B cell (primary cell): Measurements from ENCODE around the gene TSPAN16. TPM values are rescaled to one million over a fixed set of nuclear protein-coding genes. Genes with fewer than 3 reads are reported as not detected.

Source experiments
- ATAC-seq: fragments of 200-7000 bp; cut with Tn5 transposase; one replicate; pipeline ENCODE4 v1.10.0; 2021; ENCODE audit warnings: low read depth, mild to moderate bottlenecking, moderate number of reproducible peaks, moderate library complexity
- CTCF ChIA-PET: fragments of 350-600 bp; sonication (Branson Sonifier 250); formaldehyde crosslinking; loops from one replicate; lab custom pipeline; 2021; ENCODE audit warnings: antibody characterized with exemption, inconsistent platforms; lab: Charles Lee
- POLR2A ChIA-PET: fragments of 350-600 bp; sonication (Branson Sonifier 250); formaldehyde crosslinking; loops from one replicate; lab custom pipeline; 2021; ENCODE audit warnings: antibody characterized with exemption; lab: Charles Lee
- DNase-seq: peaks from one replicate; pipeline ENCODE4 v3.0.0; 2013
- H2AFZ ChIP-seq: 2 replicates; pipeline ENCODE4 v1.6.1; 2012; ENCODE audit warnings: mild to moderate bottlenecking, low read depth, low read length; ENCODE audit not compliant: insufficient read depth, poor library complexity, severe bottlenecking
- H3K27ac ChIP-seq, 2 donors: 1 replicate in 1 of 2; 2 replicates in 1 of 2; pipeline ENCODE4 v1.5.1; 2012 to 2013; ENCODE audit warnings: low read length in 2 of 2, mild to moderate bottlenecking in 2 of 2, moderate library complexity in 1 of 2
- H3K27me3 ChIP-seq, 4 experiments: fragments of 200-600 bp in 1 of 4; sonication (generic) in 1 of 4; replicated peaks in 1 of 4; 1 replicate in 2 of 4; 2 replicates in 2 of 4; pipeline versions ENCODE4 v1.6.1 to v1.7.0; 2013 to 2016; ENCODE audit warnings: low read length in 3 of 4, mild to moderate bottlenecking in 2 of 4, mixed read lengths in 1 of 4, moderate library complexity in 1 of 4; ENCODE audit not compliant: insufficient read depth in 4 of 4, control insufficient read depth in 3 of 4; ENCODE audit errors: control extremely low read depth in 1 of 4
- H3K36me3 ChIP-seq, 2 experiments: replicated peaks in 1 of 2; 1 replicate in 1 of 2; 2 replicates in 1 of 2; pipeline versions ENCODE4 v1.6.1 to v1.7.1; 2013; ENCODE audit warnings: low read length in 1 of 2; ENCODE audit not compliant: insufficient read depth in 2 of 2, control insufficient read depth in 1 of 2; ENCODE audit errors: control extremely low read depth in 1 of 2, extremely low read depth in 1 of 2
- H3K4me1 ChIP-seq, 2 donors: fragments of 200-600 bp in 1 of 2; sonication (generic) in 1 of 2; 1 replicate in 1 of 2; 2 replicates in 1 of 2; pipeline versions ENCODE4 v1.5.1 to v1.6.1; 2013 to 2017; ENCODE audit warnings: low read length in 2 of 2; ENCODE audit not compliant: control insufficient read depth in 2 of 2, insufficient read depth in 2 of 2
- H3K4me2 ChIP-seq: replicated peaks from 2 replicates; pipeline ENCODE3; 2012; ENCODE audit warnings: mild to moderate bottlenecking, low read depth, low read length; ENCODE audit not compliant: poor library complexity, severe bottlenecking
- H3K4me3 ChIP-seq, 5 experiments: fragments of 200-600 bp in 1 of 5; sonication (generic) in 1 of 5; 1 replicate in 3 of 5; 2 replicates in 2 of 5; pipeline versions ENCODE4 v1.5.1 to v1.7.0; 2011 to 2016; ENCODE audit warnings: low read length in 4 of 5, mild to moderate bottlenecking in 4 of 5, low read depth in 2 of 5, control low read depth in 1 of 5, moderate library complexity in 1 of 5; ENCODE audit not compliant: insufficient read depth in 1 of 5; ENCODE audit errors: control extremely low read depth in 1 of 5, extremely low read depth in 1 of 5
- H3K79me2 ChIP-seq: fragments of 200-600 bp; sonication (generic); one replicate; pipeline ENCODE4 v1.6.0; 2016; ENCODE audit warnings: low read length; ENCODE audit not compliant: control insufficient read depth, insufficient read depth
- H3K9ac ChIP-seq: fragments of 200-600 bp; sonication (generic); 2 replicates; pipeline ENCODE4 v1.6.1; 2017; ENCODE audit warnings: mild to moderate bottlenecking, low read length, moderate library complexity
- H3K9me3 ChIP-seq, 3 donors: one replicate each; pipeline versions ENCODE4 v1.6.1 to v1.7.1; 2013; ENCODE audit warnings: low read length in 2 of 3; ENCODE audit not compliant: control insufficient read depth in 2 of 3, insufficient read depth in 1 of 3; ENCODE audit errors: control extremely low read depth in 1 of 3
- H4K20me1 ChIP-seq: 2 replicates; pipeline ENCODE4 v1.6.0; 2012; ENCODE audit warnings: mild to moderate bottlenecking, low read length; ENCODE audit not compliant: insufficient read depth, control insufficient read depth, poor library complexity, severe bottlenecking
- H3K27ac Mint-ChIP-seq: one replicate; pipeline ENCODE4 v1.8.0; 2021; ENCODE audit warnings: mixed read lengths
- H3K27me3 Mint-ChIP-seq: one replicate; pipeline ENCODE4 v1.8.0; 2021; ENCODE audit warnings: mixed read lengths
- H3K4me1 Mint-ChIP-seq: one replicate; pipeline ENCODE4 v1.8.0; 2021; ENCODE audit warnings: mixed read lengths
- H3K4me3 Mint-ChIP-seq: one replicate; pipeline ENCODE4 v1.8.0; 2021; ENCODE audit warnings: mixed read lengths
- H3K9me3 Mint-ChIP-seq: one replicate; pipeline ENCODE4 v1.8.0; 2022; ENCODE audit warnings: mixed read lengths; ENCODE audit not compliant: insufficient read depth
- CTCF ChIP-seq: fragments of 200-600 bp; IDR thresholded peaks from one replicate; pipeline ENCODE4 v1.8.0; 2022; ENCODE audit warnings: antibody characterized with exemption, mild to moderate bottlenecking
- EZH2 ChIP-seq: IDR thresholded peaks from 2 replicates; pipeline ENCODE4 v1.6.1; 2012; ENCODE audit warnings: borderline replicate concordance, low read depth, mild to moderate bottlenecking, moderate library complexity, low read length; ENCODE audit not compliant: insufficient read depth, poor library complexity, severe bottlenecking
- WGBS: methylation state at CpG from one replicate; pipeline ENCODE4 v1.1.5; 2013; ENCODE audit warnings: missing lambda C conversion rate; ENCODE audit not compliant: insufficient coverage; 5-methylcytosine and 5-hydroxymethylcytosine counted together
- intact Hi-C: fragments of 100-400 bp; cut with micrococcal nuclease; formaldehyde crosslinking; loops from one replicate; pipeline ENCODE4 v1.10.0; 2022
- polyA plus RNA-seq: library from polyadenylated mRNA; depleted of rRNA; stranded (reverse); fragments of >200 nt; gene quantifications from 2 replicates; pipeline ENCODE4 v1.2.3, GENCODE V29; 2012
- total RNA-seq, 2 donors: library from RNA; stranded (reverse); fragments of 120-200 nt in 1 of 2; gene quantifications; 1 replicate in 1 of 2; 2 replicates in 1 of 2; pipeline versions ENCODE4 v1.2.3 to v1.2.4, GENCODE V29; 2013 to 2022

TSPAN16 gene
- total and polyA plus RNA-seq, 2 donors (not counting 1 experiment from before 2014, with no cell fraction given): not detected

DNA sequence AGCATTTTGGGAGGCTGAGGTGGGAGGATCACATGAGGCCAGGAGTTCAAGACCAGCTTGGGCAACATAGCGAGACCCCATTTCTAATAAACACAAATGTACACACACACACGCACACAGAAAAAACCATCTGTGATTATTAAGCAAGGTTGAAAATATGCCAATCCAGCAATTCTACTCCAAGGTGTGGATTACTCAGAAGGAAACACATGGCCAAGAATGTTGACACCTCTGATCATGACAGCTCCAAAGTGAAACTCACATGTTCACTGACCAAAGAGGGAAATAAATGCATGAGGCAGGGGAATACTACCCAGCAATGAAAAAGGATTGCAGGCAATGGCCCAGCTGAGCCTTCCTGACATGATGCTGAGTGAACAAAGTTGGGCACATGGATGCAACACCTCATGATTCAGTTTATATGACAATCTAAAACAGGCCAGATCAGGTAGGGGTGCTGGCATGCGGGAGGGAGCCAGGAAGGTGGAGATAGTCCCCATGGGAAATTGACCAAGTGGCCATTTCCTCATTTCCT is 38.0 kb upstream of the TSPAN16 start:
- no peaks in the 10 kb centered on the region for H3K36me3 ChIP-seq
- no CpG with 5 or more reads among the region's 3 CpGs for WGBS
- H3K27ac Mint-ChIP-seq: no peak overlapping the region
- DNase-seq: no peak
- TF ChIP-seq CTCF: no peak
- no peaks in the 10 kb centered on the region for H3K9me3 ChIP-seq
- H2AFZ ChIP-seq: no peak overlapping the region
- no peak overlapping the region for H3K4me3 ChIP-seq
- ChIA-PET POLR2A (no interaction called here), CTCF (no interaction called here)
- peaks cover 3% of the 10 kb centered on the region for H3K27me3 Mint-ChIP-seq
- H3K9ac ChIP-seq: no peak overlapping the region
- peaks cover 7 to 12% of the 10 kb centered on the region in 2 donors for H3K4me1 ChIP-seq
- no peaks in the 10 kb centered on the region for H3K79me2 ChIP-seq
- no peak for ATAC-seq
- no peaks in the 10 kb centered on the region for H4K20me1 ChIP-seq
- peaks cover 0 to 3% (median 1%) of the 10 kb centered on the region in 4 experiments for H3K27me3 ChIP-seq
- no peak overlapping the region for H3K4me3 Mint-ChIP-seq
- no peak overlapping the region for H3K27ac ChIP-seq
- intact Hi-C loops: no loop called here
- no peaks in the 10 kb centered on the region for H3K9me3 Mint-ChIP-seq
- no peak overlapping the region for H3K4me2 ChIP-seq
- peaks cover 3% of the 10 kb centered on the region for H3K4me1 Mint-ChIP-seq

GRCh38 chr19:11260996-11261395 is 35.0 kb upstream of the TSPAN16 start:
- Mint-ChIP-seq H3K4me1 (peaks cover 3% of the 10 kb centered on the region), H3K9me3 (no peaks in the 10 kb centered on the region), H3K4me3 (peak overlapping the region; percentile 76), H3K27ac (peak overlapping the region; percentile 15), H3K27me3 (peaks cover 6% of the 10 kb centered on the region)
- intact Hi-C loops: no loop called here
- WGBS: 90% methylated on average over 5 of the region's 5 CpGs
- no peak overlapping the region for H3K4me2 ChIP-seq
- no peak for ATAC-seq
- no peaks in the 10 kb centered on the region for H3K36me3 ChIP-seq
- no peak overlapping the region for H3K4me3 ChIP-seq
- no peak overlapping the region for H3K9ac ChIP-seq
- no peak overlapping the region for H3K27ac ChIP-seq
- ChIA-PET CTCF (no interaction called here), POLR2A (no interaction called here)
- H2AFZ ChIP-seq: no peak overlapping the region
- H4K20me1 ChIP-seq: no peaks in the 10 kb centered on the region
- peaks cover 7 to 13% of the 10 kb centered on the region in 2 donors for H3K4me1 ChIP-seq
- TF ChIP-seq EZH2 (no peak), CTCF (no peak)
- no peaks in the 10 kb centered on the region for H3K79me2 ChIP-seq
- peaks cover 0 to 5% (median 0%) of the 10 kb centered on the region in 3 donors for H3K9me3 ChIP-seq
- DNase-seq: no peak
- H3K27me3 ChIP-seq: peaks cover 0 to 14% (median 2%) of the 10 kb centered on the region in 4 experiments
